GM21723 (cell line): Measurements from ENCODE around the gene COLQ.
"Not testable (repeated sequence)": the region's sequence is repeated elsewhere in the genome, so short reads cannot be mapped to it uniquely, and the experiment has no call there.

Source experiments
- ATAC-seq: cut with Tn5 transposase; IDR thresholded peaks from one replicate; pipeline ENCODE4 v1.9.1; 2021; ENCODE audit warnings: mild to moderate bottlenecking, moderate library complexity; ENCODE audit not compliant: unreplicated experiment

The COLQ gene

GRCh38 chr3:15458212-15458780, 63.2 kb downstream of the COLQ start:
- ATAC-seq = no peak

- ATAC-seq = not testable (repeated sequence)
Measured at GRCh38 chr3:15456915-15457314, 64.6 kb downstream of the COLQ start.

- no peak for ATAC-seq
Measured at GRCh38 chr3:15456321-15456720, 65.2 kb downstream of the COLQ start.

GRCh38 chr3:15455756-15456155, 65.8 kb downstream of the COLQ start:
- no peak for ATAC-seq

- no peak for ATAC-seq
Measured at GRCh38 chr3:15454965-15455364, 66.5 kb downstream of the COLQ start.

DNA sequence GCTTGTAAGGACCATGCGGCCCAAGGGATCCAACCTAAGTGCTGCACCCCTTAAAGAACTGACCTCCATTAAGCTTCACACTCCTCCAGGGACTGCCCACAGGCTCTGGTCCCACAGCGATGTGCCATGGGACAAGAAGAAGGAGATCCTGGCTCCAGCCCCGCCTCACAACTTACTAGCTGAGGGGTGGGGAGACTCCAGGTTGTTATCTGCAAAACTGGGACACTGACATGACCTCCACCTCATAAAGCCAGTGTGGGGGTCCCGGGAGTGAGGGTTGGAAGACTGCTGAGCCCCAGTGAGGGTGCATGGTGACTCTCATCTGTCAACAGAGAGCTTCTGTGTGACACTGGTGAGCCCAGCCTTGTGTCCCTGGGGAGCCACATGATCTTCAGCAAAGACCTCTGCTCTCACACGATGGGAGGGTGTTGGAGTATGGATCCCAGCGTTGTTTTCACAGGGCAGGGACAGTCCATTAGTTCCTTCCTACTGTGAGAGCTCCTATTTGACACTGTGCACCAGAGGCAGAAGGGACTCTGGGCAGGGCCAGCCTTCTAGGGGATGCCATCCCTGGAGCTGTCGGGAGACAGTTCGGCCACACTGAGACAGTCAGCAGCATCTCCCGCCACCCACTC, 67.4 kb downstream of the COLQ start:
- ATAC-seq = no peak

DNA sequence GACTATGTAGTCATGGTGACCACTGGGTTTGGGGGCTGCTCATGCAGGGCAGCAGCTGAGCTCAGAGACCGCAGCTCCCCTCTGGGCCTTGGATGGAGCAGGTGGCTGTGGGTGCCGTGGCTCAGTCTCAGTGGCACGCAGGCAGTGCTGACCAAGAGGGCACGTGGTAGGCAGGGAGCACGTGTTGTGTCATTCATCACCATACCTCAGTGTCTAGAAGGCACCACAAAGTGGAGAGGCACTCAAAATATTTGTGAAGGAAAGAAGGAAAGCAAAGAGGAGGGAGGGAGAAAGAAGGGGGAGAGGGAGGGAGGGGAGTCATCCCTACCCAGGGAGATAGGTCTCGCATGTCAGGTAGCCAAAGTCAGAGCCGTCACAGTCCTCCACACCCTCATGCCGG, 68.0 kb downstream of the COLQ start:
- no peak for ATAC-seq

DNA sequence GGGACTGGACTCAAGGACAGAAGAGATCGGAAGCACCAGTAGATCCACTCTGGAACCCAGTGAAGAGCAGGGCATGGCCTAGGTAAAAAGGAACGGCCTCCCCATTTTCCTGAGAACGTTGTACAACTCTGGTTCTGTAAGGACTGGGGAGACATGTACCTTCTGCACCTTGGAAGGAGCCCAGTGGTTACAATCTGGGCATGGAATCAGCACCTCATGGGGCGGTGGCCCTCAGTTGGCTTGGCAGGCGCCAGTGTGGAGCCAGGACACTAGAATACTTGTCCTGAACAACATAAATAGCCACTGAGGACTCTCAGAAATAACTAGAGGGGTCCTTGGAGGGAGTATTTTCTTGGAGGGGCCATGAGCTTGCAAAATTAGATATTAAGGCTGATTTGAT, 68.5 kb downstream of the COLQ start:
- ATAC-seq = no peak

- no peak for ATAC-seq
Measured at GRCh38 chr3:15452156-15452555, 69.3 kb downstream of the COLQ start.

- ATAC-seq = no peak
Measured at GRCh38 chr3:15451216-15452113, 70.0 kb downstream of the COLQ start.

DNA sequence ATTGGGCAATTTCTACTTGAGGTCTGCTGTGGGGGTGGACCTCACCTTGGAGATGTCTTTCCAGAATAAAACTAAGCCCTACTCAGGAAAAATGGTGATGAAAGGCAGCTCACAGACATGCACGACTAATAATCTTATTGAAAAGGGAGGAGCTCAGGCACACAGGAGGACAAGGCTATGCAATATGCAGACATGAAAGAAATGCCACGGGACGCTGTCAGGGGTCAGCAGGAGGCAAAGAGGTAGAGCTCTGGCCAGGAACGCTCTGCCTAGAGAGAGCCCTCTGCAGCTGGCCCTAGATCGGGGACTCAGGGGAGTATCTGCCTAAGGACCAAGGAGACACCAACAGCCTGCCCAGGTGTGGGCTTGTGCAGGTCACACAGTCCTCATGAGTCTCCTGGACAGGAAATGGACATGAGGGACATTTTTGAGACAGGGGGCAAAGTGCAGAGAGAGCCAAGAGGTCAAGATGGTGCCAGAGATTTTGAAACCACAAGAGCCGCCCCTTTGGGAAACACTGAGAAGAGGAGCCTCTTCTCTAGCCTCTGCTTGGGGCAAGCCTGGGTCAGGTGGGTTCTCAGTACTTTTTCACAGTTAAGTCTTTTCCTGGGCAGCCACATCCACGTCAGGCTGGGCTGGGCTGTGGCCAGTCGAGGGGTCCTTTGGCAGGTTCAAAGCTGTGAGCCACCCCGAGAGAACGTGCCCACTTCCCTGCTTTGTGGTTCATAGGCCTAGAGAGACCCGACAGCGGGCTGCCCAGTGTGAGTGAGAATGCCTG, 70.9 kb downstream of the COLQ start:
- no peak for ATAC-seq

DNA sequence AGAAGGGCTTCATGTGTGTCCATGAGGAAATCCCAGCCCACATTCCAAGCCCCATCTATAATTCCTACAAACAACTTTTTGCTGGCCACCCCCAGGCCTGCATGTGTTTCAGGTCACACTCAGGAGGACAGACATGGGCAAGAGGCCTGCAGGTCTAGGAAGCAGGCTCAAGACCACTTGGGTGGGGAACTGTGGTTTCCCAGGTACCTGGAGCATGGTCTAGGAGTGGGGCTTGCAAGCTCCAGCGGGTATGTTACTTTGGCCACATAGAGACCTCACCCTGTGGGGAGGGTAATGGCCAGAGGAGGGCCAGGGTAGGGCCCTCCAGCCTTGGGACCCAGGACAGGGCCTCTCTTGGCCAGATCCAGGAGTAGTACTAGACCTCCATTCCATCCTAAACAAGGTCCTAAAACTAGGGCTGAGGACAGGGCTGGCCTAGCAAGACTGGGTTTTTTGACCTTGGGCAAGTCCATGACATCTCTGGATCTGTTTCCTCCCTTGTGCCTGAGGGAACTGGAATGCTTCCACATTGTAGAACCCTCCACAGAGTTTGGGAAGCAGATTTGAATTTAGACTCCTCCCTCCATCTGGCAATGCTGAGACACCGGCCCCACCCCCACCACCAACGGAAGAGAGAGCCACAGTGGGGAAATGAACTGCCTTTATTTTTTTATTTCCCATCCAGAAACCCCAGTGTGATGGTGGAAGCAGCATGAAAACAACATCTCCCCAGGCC, 71.8 kb downstream of the COLQ start:
- ATAC-seq = no peak

DNA sequence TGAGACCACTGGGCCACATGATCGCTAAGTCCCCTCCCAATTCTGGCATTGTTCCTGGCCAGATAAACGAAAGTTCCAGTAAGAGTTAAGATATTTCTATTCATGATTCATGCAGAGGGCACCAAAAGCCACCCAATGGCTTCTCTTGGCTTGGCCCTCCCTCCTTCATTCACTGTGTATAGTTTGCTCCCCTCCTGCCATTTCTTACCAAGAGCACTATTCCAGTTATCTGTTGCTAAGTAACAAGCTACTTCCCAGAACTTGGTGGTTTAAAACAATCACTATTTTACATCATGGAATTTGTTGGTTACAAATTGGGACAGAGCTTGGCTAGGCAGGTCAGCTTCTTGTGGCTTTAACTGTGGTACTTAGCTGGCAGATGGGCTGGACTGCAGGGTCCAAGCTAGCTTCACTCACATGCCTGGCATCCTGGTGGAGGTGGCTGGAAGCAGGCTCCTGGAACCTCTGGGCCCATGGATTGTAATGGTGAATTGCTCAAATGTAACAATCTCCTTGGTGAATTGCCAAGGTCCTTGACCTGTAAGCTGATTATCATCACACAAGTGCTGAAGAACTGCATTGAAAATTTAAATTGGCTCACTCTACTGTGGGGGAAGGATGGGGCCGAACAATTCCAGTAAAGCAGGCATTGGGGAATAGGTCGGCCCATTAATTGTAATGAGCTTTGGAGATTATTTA, 77.5 kb downstream of the COLQ start:
- ATAC-seq = no peak

- ATAC-seq = no peak
Measured at GRCh38 chr3:15440891-15441290, 80.6 kb downstream of the COLQ start.

- ATAC-seq = no peak
Measured at GRCh38 chr3:15439476-15439875, 82.0 kb downstream of the COLQ start.

- no peak for ATAC-seq
Measured at GRCh38 chr3:15438983-15439382, 82.5 kb downstream of the COLQ start.

DNA sequence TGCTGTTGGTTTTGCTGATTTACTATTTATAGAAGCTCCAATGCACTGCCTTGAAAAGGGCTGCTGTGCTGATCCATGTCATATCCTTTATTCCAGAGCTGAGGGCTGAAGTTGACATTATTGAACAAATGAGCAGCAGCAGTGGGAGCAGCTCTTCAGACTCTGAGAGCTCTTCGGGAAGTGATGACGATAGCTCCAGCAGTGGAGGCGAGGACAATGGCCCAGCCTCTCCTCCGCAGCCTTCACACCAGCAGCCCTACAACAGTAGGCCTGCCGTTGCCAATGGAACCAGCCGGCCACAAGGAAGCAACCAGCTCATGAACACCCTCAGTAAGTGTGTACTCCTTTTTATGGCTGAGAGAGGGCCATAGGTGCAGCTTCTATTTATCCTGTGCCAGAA, 85.3 kb downstream of the COLQ start:
- no peak for ATAC-seq

DNA sequence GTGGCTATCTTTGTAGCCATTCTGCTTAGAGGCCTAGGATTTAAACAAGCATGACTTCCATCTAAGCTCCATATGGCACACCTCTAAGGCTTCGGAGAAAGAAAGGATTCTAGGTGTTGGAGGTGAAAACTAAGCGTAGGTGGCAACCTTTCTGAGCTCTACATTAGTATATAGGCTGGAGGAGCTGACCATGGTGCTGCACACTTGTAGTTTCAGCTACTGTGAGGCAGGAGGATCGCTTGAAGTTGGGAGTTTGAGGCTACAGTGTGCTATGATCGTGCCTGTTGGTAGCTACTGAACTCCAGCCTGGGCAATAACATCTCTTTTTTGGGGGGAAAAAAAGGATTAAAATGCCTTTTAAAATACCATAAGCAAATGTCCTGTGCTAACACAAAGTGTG, 86.8 kb downstream of the COLQ start:
- ATAC-seq = no peak

DNA sequence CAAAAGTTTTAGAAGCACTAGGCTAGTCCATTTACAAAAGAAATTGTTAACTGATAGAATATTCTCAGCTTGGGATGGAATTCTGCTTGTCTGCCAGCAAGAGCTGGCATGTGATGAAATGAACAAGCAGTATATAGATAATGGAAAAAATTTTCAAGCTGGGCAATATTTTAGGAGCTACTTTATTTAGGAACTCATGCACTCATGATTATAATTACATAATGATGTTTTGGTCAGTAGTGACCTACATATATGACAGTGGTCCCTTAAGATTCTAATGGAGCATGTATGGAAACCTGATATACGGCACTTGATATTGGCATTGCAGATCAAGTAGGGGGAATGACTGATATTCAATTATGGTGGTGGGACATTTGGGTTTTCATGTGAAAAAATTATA, 88.0 kb downstream of the COLQ start:
- no peak for ATAC-seq

- ATAC-seq = no peak
Measured at GRCh38 chr3:15431256-15431837, 90.2 kb downstream of the COLQ start.
